Neural crest cell (in vitro differentiated cells): ENCODE data around the gene PDE7B. TPM values are rescaled to one million over a fixed set of nuclear protein-coding genes. Genes with fewer than 3 reads are reported as not detected.
A peak's percentile ranks its signal among the peaks of the same experiment; 100 is the strongest.

ENCODE experiments used
- DNase-seq: peaks from one replicate; pipeline ENCODE4 v3.0.0; 2021; ENCODE audit warnings: low read depth, mixed read lengths, low spot score
- H3K27ac Mint-ChIP-seq: one replicate; pipeline ENCODE4 v1.8.0; 2021; ENCODE audit warnings: mild to moderate bottlenecking, mixed read lengths; ENCODE audit not compliant: unreplicated experiment
- H3K27me3 Mint-ChIP-seq: 2 replicates; pipeline ENCODE4 v1.8.0; 2021; ENCODE audit warnings: low read depth, mild to moderate bottlenecking, mixed read lengths
- H3K36me3 Mint-ChIP-seq: 2 replicates; pipeline ENCODE4 v1.8.0; 2021; ENCODE audit warnings: low read depth, mild to moderate bottlenecking, mixed read lengths
- H3K4me1 Mint-ChIP-seq: 2 replicates; pipeline ENCODE4 v1.8.0; 2021; ENCODE audit warnings: mixed read lengths
- H3K4me3 Mint-ChIP-seq: one replicate; pipeline ENCODE4 v1.8.0; 2021; ENCODE audit warnings: mild to moderate bottlenecking, mixed read lengths
- H3K9me3 Mint-ChIP-seq: 2 replicates; pipeline ENCODE4 v1.8.0; 2021; ENCODE audit warnings: mixed read lengths
- CTCF ChIP-seq: fragments of 200-600 bp; sonication (generic); conservative IDR thresholded peaks from 2 replicates; pipeline ENCODE4 v1.5.0; 2021; ENCODE audit warnings: antibody characterized with exemption, mild to moderate bottlenecking
- total RNA-seq: library from RNA; stranded (reverse); gene quantifications from 2 replicates; pipeline ENCODE4 v1.2.1, GENCODE V29; 2021

PDE7B gene
- total RNA-seq, 1 donor from 2014 or later = 0.58 TPM

GRCh38 chr6:135906542-135906941 lies 55.0 kb downstream of the PDE7B start:
- no peak overlapping the region for H3K27ac Mint-ChIP-seq
- TF ChIP-seq CTCF = no peak
- H3K4me3 Mint-ChIP-seq = no peak overlapping the region
- no peaks in the 10 kb centered on the region for H3K4me1 Mint-ChIP-seq
- H3K36me3 Mint-ChIP-seq = no peaks in the 10 kb centered on the region
- DNase-seq = no peak
- H3K27me3 Mint-ChIP-seq = no peaks in the 10 kb centered on the region
- no peaks in the 10 kb centered on the region for H3K9me3 Mint-ChIP-seq

- no peaks in the 10 kb centered on the region for H3K9me3 Mint-ChIP-seq
- no peak overlapping the region for H3K27ac Mint-ChIP-seq
- TF ChIP-seq CTCF = no peak
Observed at GRCh38 chr6:135906972-135907465, 55.5 kb downstream of the PDE7B start.

GRCh38 chr6:135909737-135910387 lies 58.4 kb downstream of the PDE7B start:
- no peaks in the 10 kb centered on the region for H3K36me3 Mint-ChIP-seq
- H3K4me1 Mint-ChIP-seq = no peaks in the 10 kb centered on the region
- H3K9me3 Mint-ChIP-seq = no peaks in the 10 kb centered on the region
- H3K27me3 Mint-ChIP-seq = no peaks in the 10 kb centered on the region
- no peak overlapping the region for H3K4me3 Mint-ChIP-seq
- DNase-seq = peak; percentile 14
- TF ChIP-seq CTCF = peak; percentile 59
- no peak overlapping the region for H3K27ac Mint-ChIP-seq

More at GRCh38 chr6:135906972-135907465, 55.5 kb downstream of the PDE7B start:
- Mint-ChIP-seq H3K4me1 (no peaks in the 10 kb centered on the region), H3K36me3 (no peaks in the 10 kb centered on the region), H3K27me3 (no peaks in the 10 kb centered on the region), H3K4me3 (no peak overlapping the region)
- no peak for DNase-seq

GRCh38 chr6:135910790-135911618 lies 59.5 kb downstream of the PDE7B start:
- no peak for TF ChIP-seq CTCF
- Mint-ChIP-seq H3K4me1 (no peaks in the 10 kb centered on the region), H3K36me3 (no peaks in the 10 kb centered on the region), H3K4me3 (no peak overlapping the region), H3K27ac (no peak overlapping the region), H3K27me3 (no peaks in the 10 kb centered on the region), H3K9me3 (no peaks in the 10 kb centered on the region)
- DNase-seq = no peak

- H3K27me3 Mint-ChIP-seq = no peaks in the 10 kb centered on the region
- no peak for TF ChIP-seq CTCF
- no peaks in the 10 kb centered on the region for H3K36me3 Mint-ChIP-seq
- DNase-seq = no peak
- H3K9me3 Mint-ChIP-seq = no peaks in the 10 kb centered on the region
- H3K4me3 Mint-ChIP-seq = no peak overlapping the region
- H3K4me1 Mint-ChIP-seq = no peaks in the 10 kb centered on the region
- H3K27ac Mint-ChIP-seq = no peak overlapping the region
Observed at GRCh38 chr6:135913785-135914184, 62.3 kb downstream of the PDE7B start.
